Erythroblast (primary cell): Measurements from ENCODE around the gene GYG2.
"Not testable (repeated sequence)": the region's sequence is repeated elsewhere in the genome, so short reads cannot be mapped to it uniquely, and the experiment has no call there.

Source experiments
- DNase-seq, 2 experiments: peaks; one replicate each; lab custom pipeline; 2025; lab: John Stamatoyannopoulos, UW
- GATA1 ChIP-seq: IDR thresholded peaks from 2 replicates; pipeline ENCODE4 v1.6.1; 2011; ENCODE audit warnings: low read depth, mild to moderate bottlenecking, control low read depth, low read length, moderate library complexity
- POLR2A ChIP-seq: IDR thresholded peaks from 2 replicates; pipeline ENCODE4 v1.6.1; 2011; ENCODE audit warnings: mild to moderate bottlenecking, low read length

Gene GYG2

DNA sequence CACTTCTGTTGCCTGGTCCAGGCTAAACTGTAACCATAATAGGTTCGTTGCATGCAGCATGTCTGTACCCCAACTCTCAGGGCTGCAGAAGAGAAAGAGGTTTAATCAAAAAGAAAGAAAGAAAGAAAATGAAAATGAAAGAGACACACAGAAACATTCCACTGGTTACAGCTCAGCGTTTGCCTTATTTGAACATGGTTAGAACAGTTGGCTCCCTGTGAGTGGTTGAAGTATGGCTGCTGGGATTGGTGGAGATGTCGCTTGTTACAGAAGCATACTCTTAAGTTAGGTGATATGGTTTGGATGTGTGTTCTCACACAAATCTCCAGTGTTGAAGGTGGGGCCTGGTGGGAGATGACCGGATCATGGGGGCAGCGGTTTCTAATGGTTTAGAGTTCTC, 64.1 kb downstream of the GYG2 start:
- DNase-seq, result no peak
- no peak for TF ChIP-seq GATA1
- TF ChIP-seq POLR2A, result no peak

DNA sequence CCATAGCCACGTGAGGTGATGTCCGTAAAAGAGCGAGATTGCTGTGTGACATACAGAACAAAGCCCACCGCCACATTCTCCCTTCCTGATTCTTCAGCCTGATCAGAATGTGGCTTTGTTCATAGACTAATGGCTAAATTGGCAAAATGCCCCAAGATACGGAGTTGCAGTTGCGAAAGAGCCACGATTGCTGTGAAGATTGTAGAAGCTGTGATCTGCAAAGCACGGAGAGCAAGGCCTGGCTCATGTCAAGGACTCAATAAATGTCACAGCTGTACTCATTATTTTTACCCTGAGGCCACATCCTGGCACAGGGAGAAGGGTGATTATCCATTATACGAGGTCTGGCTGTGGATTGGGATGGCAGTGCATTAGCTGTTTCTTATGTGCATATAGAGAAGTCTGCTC, 66.2 kb downstream of the GYG2 start:
- TF ChIP-seq POLR2A (no peak), GATA1 (no peak)
- peak in 1 of 2 experiments; percentile 0 for DNase-seq

DNA sequence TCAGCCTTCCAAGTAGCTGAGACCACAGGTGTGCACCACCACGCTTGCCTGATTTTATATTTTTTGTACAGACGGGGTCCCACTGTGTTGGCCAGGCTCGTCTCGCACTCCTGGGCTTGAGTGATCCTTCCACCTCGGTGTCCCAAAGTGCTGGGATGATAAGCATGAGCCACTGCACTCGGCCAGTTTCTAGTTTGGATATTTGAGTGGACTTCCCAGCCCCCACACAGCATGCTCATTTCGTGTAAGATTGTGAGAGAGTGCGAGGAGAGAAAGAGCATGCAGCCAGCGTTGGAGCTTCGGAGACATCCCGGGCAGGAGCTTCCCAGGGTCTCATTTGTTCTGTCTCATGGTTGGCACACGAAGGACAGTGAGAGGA, 68.6 kb downstream of the GYG2 start:
- TF ChIP-seq GATA1, result no peak
- DNase-seq, result no peak

DNA sequence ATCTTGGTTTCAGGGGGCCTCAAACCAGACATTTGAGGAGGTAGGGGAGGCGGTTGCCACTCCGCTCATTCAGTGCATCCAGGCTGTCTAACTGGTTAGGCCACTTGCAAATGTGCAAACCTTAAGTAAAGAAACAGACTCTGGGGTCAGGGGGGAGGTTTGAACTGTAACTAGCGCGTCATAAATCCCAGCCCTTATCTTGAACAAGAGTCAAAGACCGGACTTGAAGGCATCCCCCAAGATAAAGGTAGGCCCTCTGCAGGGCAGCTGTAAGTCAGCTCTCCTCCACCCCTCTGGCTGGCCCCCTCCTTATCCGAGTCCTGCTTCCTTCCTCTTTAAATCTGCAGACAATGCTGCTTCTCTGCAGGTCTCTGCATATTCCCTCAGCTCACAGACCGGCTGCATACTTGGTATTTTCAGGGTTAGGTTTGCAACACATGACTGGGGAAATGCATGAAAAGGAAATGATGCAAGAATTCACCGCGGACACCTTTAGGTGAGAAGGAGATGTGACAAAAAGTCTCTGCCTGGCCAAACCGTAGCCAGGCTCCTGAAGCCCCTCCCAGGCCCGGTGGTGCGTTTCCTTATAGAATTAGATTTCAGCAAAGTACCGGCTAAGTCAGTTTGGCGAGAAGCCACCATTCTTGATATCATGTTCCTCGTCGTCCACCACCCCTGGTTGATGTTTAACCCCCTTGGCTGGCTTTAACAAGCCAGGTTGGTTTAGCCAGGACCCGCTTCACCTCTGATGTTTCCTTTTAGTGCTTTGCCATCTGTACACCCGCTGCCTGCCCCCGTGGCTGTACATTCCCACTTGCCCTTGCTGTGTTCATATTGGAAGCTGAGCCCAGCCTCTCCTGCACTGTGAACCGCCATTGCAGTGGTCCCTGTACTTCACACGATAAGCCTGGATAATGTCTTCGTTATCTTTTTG, 69.2 kb downstream of the GYG2 start:
- DNase-seq, result not testable (repeated sequence)

DNA sequence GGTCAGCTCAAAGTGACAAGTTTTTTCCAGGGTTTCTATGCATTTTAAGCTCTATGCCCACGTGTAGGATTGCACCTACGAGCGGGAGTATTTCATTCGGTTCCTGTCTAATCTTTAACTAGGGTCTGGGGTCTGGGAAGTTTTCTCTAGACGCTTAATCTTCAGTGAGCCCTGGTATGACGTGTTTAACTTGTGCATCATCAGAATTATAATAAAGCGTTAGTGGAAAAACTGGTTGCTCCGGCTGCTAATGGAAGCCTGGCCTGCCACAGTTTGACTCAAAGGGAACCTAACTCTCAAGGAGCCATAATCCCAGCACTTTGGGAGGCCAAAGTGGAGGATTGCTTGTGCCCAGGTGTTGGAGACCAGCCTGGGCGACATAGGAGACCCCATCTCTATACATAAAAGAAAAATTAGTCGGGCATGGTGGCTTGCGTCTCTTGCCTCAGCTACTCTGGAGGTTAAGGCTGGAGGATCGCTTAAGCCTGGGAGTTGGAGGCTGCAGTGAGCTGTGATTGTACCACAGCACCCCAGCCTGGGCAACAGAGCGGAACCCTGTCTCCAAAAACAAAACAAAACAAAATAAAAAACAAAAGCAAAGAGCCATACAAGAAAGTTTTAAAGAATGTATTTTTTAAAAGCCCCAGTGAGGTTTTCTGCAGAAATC, 70.2 kb downstream of the GYG2 start:
- TF ChIP-seq GATA1 (no peak), POLR2A (no peak)
- no peak for DNase-seq

DNA sequence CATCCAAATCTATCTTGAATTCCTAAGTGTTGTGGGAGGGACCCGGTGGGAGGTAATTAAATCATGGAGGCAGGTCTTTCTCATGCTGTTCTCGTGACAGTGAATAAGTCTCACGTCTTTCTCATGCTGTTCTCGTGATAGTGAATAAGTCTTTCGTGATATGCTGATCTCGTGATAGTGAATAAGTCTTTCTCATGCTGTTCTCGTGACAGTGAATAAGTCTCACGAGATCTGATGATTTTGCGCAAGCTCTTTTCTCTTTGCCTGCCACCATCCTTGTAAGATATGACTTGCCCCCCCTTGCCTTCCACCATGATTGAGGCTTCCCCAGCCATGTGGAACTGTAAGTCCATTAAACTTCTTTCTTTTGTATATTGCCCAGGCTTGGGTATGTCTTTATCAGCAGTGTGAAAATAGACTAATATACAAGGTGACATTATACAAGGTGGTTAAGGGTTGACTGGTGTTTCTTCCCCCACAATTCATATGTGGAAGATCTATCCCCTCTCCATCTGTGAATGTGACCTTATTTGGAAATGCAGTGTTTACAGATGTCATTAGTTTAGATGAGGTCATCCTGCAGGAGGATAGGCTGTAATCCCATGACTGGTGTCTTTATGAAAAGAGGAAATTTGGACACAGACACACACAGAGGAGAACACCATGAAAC, 72.8 kb downstream of the GYG2 start:
- TF ChIP-seq POLR2A (no peak), GATA1 (no peak)
- DNase-seq, result no peak

DNA sequence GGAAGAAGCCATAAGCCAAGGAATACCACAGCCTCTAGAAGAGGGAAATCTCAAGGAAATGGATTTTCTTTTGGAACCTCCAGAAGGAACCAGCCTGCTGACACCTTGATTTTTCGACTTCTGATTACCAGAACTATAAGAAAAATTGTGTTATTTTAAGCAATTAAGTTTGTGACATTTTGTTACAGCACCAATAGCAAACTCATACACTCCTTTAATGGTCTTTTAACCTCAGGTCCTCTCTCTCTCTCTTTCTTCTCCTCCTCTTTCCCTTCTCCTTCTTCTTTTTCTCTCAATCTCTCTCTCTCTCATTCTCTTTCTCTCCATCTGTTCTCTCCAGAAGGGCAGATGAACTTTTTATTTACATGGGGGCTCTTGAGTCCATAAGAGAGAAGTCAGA, 74.1 kb downstream of the GYG2 start:
- no peak for DNase-seq
- no peak for TF ChIP-seq GATA1

DNA sequence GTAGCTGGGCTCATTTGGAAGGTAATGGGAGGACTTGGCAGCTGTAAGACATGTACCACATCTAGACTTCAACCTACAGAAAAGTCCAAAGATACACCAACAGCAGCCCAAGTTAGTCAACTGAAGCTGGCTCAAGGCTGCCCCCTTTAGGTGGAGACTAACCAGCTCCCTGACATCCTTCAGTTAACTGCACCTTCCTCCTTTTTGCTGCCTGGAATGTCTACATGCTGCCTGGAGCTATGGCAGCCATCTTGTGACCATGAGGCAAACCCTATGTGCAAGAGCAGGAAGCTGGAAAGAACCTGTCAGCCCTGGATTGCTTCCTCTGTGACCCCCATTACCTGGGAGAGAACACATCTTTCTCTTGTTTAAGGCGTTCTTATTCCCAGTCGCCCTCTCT, 74.6 kb downstream of the GYG2 start:
- no peak for DNase-seq

DNA sequence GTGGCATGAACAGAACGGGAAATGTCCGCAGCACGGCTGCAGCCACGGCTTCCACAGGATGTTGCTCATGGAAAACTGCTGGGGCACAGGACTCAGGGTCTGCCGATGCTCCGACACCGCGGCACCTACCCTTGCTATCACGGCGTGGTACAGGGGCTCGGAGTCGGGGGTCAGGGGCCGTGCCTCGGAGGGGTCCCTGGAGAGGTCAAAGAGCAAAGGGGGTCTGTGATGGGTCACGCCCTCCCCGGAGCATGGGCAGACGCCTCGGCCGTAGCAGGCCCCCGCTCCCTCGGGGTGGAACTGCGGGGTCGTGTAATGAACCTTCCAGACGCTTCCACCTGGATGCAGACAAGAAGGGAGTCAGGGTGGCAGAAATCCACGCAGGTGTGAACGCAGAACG, 78.6 kb downstream of the GYG2 start:
- no peak for TF ChIP-seq GATA1
- no peak for TF ChIP-seq POLR2A
- no peak for DNase-seq

More for the DNA sequence above, 74.6 kb downstream of the GYG2 start:
- no peak for TF ChIP-seq GATA1
- TF ChIP-seq POLR2A, result no peak

DNA sequence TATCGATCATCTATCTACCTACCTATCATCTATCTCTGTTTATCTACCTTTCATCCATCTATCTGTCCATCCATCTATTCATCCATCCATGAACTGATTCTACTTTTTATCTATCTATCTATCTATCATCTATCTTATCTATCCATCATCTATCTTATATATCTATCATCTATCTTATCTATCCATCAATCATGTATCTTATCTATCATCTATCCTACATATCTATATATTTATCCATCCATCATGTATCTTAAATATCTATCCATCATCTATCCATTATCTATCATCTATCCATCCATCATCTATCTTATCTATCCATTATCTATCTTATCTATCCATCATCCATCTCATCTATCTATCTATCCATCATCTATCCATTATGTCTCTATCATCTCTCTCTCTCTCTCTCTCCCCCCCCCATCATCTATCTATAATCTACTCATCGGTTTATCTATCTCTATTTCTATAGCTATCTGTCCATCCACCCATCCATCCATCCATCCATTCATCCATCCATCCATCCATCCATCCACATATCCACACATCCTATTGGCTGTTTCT, 79.5 kb downstream of the GYG2 start:
- no peak for DNase-seq
- no peak for TF ChIP-seq POLR2A
- TF ChIP-seq GATA1, result no peak

DNA sequence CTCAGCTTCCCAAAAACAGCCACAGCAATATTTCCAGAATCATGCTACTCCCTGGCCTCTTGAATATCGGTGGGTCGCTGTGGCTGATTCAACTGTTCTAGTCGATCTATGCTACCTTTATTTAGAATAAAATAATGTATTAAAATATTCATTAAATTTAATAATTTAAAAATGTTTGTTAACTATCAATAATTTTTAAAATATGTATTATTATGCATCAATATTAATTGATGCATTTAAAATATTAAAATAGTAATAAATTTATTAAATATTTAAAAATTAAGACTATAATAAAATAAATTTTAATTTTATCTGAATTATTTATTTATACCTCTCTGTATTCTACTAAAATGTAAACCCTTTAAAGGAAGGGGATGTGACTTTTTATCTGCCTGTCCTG, 81.4 kb downstream of the GYG2 start:
- no peak for DNase-seq
- TF ChIP-seq POLR2A (no peak), GATA1 (no peak)

DNA sequence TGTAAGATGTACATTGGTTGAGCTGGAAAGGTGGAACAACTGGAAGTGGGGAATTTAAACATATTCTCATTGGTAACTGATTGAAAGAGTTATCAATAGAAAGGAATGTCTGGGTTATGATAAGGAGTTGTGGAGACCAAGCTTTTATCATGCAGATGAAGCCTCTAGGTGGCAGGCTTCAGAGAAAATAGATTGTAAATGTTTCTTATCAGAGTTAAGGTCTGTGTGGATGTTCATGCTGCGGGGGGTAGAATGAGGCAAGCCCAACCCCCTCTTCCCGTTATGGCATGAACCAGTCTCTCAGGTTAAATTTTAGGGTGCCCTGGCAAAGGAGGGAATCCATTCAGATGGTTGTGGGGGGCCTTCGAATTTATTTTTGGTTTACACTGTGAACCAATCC, 84.4 kb downstream of the GYG2 start:
- no peak for DNase-seq
- TF ChIP-seq GATA1, result no peak
- TF ChIP-seq POLR2A, result no peak

DNA sequence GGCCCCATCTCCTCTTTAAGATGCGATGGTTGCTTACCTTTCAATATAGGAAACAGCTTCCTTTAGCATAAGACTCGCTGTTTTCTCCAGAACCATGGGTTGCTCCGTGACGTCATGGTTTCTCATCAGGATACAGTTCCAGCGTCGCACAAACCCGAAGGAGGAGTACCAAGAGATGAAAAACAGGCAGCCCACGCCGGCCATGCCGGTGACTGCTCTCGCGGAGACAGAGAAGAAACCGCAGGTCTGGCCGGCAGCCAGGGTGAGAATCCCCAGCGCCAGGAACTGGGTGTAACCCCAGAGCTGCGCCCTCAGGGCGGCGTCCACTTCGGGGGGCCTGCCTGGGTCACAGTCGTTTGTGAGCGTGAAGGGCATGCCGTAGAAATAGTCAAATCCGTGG, 89.0 kb downstream of the GYG2 start:
- DNase-seq, result no peak
- TF ChIP-seq GATA1 (no peak), POLR2A (no peak)

DNA sequence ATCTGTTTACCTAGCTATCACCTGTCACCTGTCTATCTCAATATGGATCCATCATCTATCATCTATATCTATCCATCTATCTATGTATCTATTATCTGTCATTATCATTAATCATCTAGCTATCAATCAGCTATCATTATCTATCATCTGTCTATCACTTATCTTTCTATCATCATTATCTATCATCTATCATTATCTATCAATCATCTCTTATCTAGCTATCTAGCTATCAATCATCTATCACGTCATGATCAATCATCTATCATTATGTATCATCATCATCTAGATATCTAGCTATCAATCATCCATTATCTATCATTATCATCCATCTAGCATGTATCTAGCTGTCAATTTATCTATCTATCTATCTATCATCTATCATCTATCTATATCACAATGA, 92.5 kb downstream of the GYG2 start:
- no peak for DNase-seq
- TF ChIP-seq GATA1 (no peak), POLR2A (no peak)
